Heart left ventricle (tissue), 13 donors: ENCODE data around the gene PLPP6.

ENCODE experiments used
- CTCF ChIP-seq, 12 donors: fragments of 200-600 bp; sonication (generic) in 4 of 12; IDR thresholded peaks; one replicate each; pipeline versions ENCODE4 v1.5.0 to v1.8.0; 2018 to 2022; ENCODE audit warnings: antibody characterized with exemption in 12 of 12, mild to moderate bottlenecking in 5 of 12
- POLR2A ChIP-seq, 2 donors: fragments of 450-650 bp; IDR thresholded peaks; one replicate each; pipeline ENCODE4 v1.6.1; 2017; ENCODE audit warnings: antibody characterized with exemption in 2 of 2, mild to moderate bottlenecking in 2 of 2, moderate library complexity in 2 of 2
- donor health status: ischemic (EF 13 %, LVEDD 7.1; RV severe dilation, severe dysfunction).
- donor health status: DM: no; HTN: yes; CAD: no.
- donor health status: DM: no; HTN: no; CAD: no.
- donor health status: ischemic (EF 25% LVEDD 6.9; RV normal size, moderate dysfunction).
- donor health status: ischemic (EF 25% LVEDD 5.7; RV mildly dilated, moderate dysfunction).
- donor health status: ischemic (EF 35%, LVEDD 5.7; RV mildly dilated, moderate dysfunction).
- donor health status: nonischemic (EF 11% LVEDD 7.7; RV severe dilation, severe dysfunction).
- donor health status: DM: yes; HTN: yes; CAD: no.
- donor health status: PGD.
- donor health status: ischemic (EF 29% LVEDD 5.4; RV normal size, mild dysfunction).
- donor health status: nonischemic (EF 23%, LVEDD 6.1; RV moderate dilation, normal function).

GRCh38 chr9:4663956-4664355 lies 1.9 kb downstream of the PLPP6 start:
- no peak for TF ChIP-seq CTCF (IDR thresholded peaks at IDR 0.05)
- no peak for TF ChIP-seq POLR2A (IDR thresholded peaks at IDR 0.05)
